ENCODE results near the gene PRDM12.
"Not testable (repeated sequence)": the region's sequence is repeated elsewhere in the genome, so short reads cannot be mapped to it uniquely, and the experiment has no call there.

PRDM12 gene

DNA sequence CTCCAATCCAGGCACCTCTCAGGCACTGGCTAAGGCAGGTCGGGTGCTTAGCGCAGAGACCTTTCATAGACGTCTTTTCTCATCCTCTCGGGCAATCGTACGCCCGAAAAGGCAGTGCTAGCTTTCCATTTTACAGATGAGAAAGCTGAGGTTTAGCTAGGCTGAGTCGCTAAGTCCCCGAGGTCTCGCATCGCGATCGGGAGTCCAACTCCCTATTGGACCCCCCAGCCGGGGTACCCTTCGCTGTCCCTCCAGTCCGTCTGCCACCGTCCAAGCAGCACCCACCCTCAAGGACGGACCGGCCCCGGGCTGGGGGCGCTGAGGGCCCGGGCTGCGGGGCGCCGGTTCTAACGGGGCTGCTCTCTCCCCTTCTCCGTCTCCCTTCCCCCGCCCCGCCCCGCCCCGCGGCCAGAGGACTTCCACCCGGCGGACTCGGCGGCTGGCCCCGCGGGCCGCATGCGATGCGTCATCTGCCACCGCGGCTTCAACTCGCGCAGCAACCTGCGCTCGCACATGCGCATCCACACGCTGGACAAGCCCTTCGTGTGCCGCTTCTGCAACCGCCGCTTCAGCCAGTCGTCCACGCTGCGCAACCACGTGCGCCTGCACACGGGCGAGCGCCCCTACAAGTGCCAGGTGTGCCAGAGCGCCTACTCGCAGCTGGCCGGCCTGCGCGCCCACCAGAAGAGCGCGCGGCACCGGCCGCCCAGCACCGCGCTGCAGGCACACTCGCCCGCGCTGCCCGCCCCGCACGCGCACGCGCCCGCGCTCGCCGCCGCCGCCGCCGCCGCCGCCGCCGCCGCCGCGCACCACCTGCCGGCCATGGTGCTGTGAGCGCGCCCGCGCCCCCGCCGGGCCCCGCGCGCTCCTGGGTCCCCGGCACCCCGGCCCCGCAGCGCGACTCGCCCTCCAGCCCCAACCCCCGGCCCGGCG, 16.7 kb downstream of the PRDM12 start:
- TF ChIP-seq CTCF (conservative IDR thresholded peaks at IDR 0.05; ENCODE audit: control insufficient read depth, insufficient read depth, low read depth, low read length): no peak
- DNase-seq (ENCODE audit: low read depth): peak; percentile 83
- H3K4me3 ChIP-seq (ENCODE audit: control insufficient read depth, low read depth, low read length): peak overlapping the region; percentile 40

GRCh38 chr9:130681769-130682420, 17.5 kb downstream of the PRDM12 start:
- no peak for TF ChIP-seq CTCF (conservative IDR thresholded peaks at IDR 0.05; ENCODE audit: control insufficient read depth, insufficient read depth, low read depth, low read length)
- H3K4me3 ChIP-seq (ENCODE audit: control insufficient read depth, low read depth, low read length): peak overlapping the region; percentile 40
- DNase-seq (ENCODE audit: low read depth): no peak

- TF ChIP-seq CTCF (conservative IDR thresholded peaks at IDR 0.05; ENCODE audit: control insufficient read depth, insufficient read depth, low read depth, low read length): peak; percentile 76
- H3K4me3 ChIP-seq (ENCODE audit: control insufficient read depth, low read depth, low read length): peak overlapping the region; percentile 40
- peak; percentile 70 for DNase-seq (ENCODE audit: low read depth)
These were observed 18.2 kb downstream of the PRDM12 start for GRCh38 chr9:130682421-130683121.

DNA sequence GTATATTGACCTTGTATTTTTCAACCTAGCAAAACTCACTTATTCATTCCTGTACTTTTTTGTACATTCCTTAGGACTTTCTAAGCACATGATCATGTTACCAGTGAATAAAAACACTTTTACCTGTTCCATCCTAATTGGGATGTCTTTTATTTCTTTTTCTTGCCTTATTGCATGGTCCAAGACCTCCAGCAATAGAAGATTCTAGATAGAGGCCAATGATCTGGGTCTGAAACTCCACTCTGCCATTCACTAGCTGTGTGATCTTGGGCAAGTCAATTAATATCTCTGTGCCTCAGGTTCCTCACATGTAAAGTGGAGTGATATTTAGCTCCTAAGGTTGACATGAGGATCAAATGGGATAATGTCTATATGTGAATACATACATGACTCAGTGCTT, 20.7 kb downstream of the PRDM12 start:
- no peak overlapping the region for H3K4me3 ChIP-seq (ENCODE audit: control insufficient read depth, low read depth, low read length)
- DNase-seq (ENCODE audit: low read depth): no peak

GRCh38 chr9:130685945-130686344, 21.6 kb downstream of the PRDM12 start:
- H3K4me3 ChIP-seq (ENCODE audit: control insufficient read depth, low read depth, low read length); DNase-seq (ENCODE audit: low read depth): not testable (repeated sequence)

More for the DNA sequence above, 20.7 kb downstream of the PRDM12 start:
- TF ChIP-seq CTCF (conservative IDR thresholded peaks at IDR 0.05; ENCODE audit: control insufficient read depth, insufficient read depth, low read depth, low read length): no peak

DNA sequence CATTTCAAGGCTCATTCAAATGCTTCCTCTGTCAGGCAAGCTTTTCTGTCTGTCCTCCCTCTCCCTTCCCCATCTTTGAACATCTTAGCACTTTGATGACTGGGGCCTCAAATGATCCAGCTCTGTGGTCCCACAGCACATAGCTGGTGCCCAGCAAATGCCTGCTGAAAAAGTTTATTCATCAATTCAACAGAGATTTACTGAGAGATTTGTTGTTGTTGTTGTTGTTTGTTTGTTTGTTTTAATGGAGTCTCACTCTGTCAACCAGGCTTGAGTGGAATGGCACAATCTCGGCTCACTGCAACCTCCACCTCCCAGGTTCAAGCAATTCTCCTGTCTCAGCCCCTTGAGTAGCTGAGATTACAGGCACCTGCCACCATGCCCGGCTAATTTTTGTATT, 23.2 kb downstream of the PRDM12 start:
- no peak for DNase-seq (ENCODE audit: low read depth)
- TF ChIP-seq CTCF (conservative IDR thresholded peaks at IDR 0.05; ENCODE audit: control insufficient read depth, insufficient read depth, low read depth, low read length): no peak
- no peak overlapping the region for H3K4me3 ChIP-seq (ENCODE audit: control insufficient read depth, low read depth, low read length)

GRCh38 chr9:130688072-130688471, 23.7 kb downstream of the PRDM12 start:
- H3K4me3 ChIP-seq (ENCODE audit: control insufficient read depth, low read depth, low read length): no peak overlapping the region
- TF ChIP-seq CTCF (conservative IDR thresholded peaks at IDR 0.05; ENCODE audit: control insufficient read depth, insufficient read depth, low read depth, low read length): no peak
- DNase-seq (ENCODE audit: low read depth): no peak

Data from fibroblast of mammary gland (primary cell).